GM12872 (cell line): ENCODE data around the gene CLOCK.

Experiments used
- CTCF ChIP-seq: IDR thresholded peaks from 3 replicates; pipeline ENCODE4 v1.5.1; 2011; ENCODE audit warnings: low read depth, mild to moderate bottlenecking, low read length, moderate library complexity; ENCODE audit not compliant: insufficient read depth

Gene CLOCK

GRCh38 chr4:55547918-55548317 lies 1.2 kb upstream of the CLOCK start:
- TF ChIP-seq CTCF, result no peak

GRCh38 chr4:55547466-55547770 lies 709 bp upstream of the CLOCK start:
- TF ChIP-seq CTCF, result no peak

GRCh38 chr4:55546506-55546755 lies 278 bp downstream of the CLOCK start:
- TF ChIP-seq CTCF, result no peak

- no peak for TF ChIP-seq CTCF
Measured at GRCh38 chr4:55545641-55546505, 836 bp downstream of the CLOCK start.

- no peak for TF ChIP-seq CTCF
Measured at GRCh38 chr4:55545151-55545550, 1.6 kb downstream of the CLOCK start.

GRCh38 chr4:55543858-55544257 lies 2.9 kb downstream of the CLOCK start:
- TF ChIP-seq CTCF, result peak; percentile 13; the same call in 1 of the 3 replicates

GRCh38 chr4:55540271-55540670 lies 6.4 kb downstream of the CLOCK start:
- TF ChIP-seq CTCF, result no peak

- no peak for TF ChIP-seq CTCF
Measured at GRCh38 chr4:55539658-55540057, 7.1 kb downstream of the CLOCK start.
